Tibial nerve (tissue), 4 donors: ENCODE data around the gene MAGEA2B. TPM values are rescaled to one million over a fixed set of nuclear protein-coding genes. Genes with fewer than 3 reads are reported as not detected.
"Not testable (repeated sequence)": the region's sequence is repeated elsewhere in the genome, so short reads cannot be mapped to it uniquely, and the experiment has no call there.

Experiments
- DNase-seq, 2 donors: peaks; one replicate each; pipeline ENCODE4 v3.0.0-alpha.2; 2019; ENCODE audit warnings: low spot score in 2 of 2
- H3K27ac ChIP-seq, 4 donors: fragments of 200-600 bp; sonication (generic) in 3 of 4; one replicate each; pipeline ENCODE4 v1.5.1; 2017 to 2019; ENCODE audit warnings: mild to moderate bottlenecking in 1 of 4
- H3K27me3 ChIP-seq, 2 donors: fragments of 200-600 bp; sonication (generic) in 1 of 2; one replicate each; pipeline versions ENCODE4 v1.5.1 to v1.6.0; 2017 to 2019
- H3K36me3 ChIP-seq, 3 donors: fragments of 200-600 bp; sonication (generic); one replicate each; pipeline ENCODE4 v1.5.1; 2018 to 2019
- H3K4me1 ChIP-seq, 4 donors: fragments of 200-600 bp; sonication (generic) in 3 of 4; one replicate each; pipeline ENCODE4 v1.5.1; 2017 to 2019
- H3K4me3 ChIP-seq, 4 donors: fragments of 200-600 bp; sonication (generic) in 3 of 4; one replicate each; pipeline ENCODE4 v1.5.1; 2017 to 2019; ENCODE audit warnings: mild to moderate bottlenecking in 1 of 4, moderate library complexity in 1 of 4
- H3K9me3 ChIP-seq, 4 donors: fragments of 200-600 bp; sonication (generic) in 3 of 4; one replicate each; pipeline ENCODE4 v1.5.1; 2017 to 2019
- CTCF ChIP-seq, 5 experiments: fragments of 200-600 bp in 3 of 5; fragments of 450-650 bp in 2 of 5; sonication (generic) in 3 of 5; IDR thresholded peaks; one replicate each; pipeline ENCODE4 v1.5.1; 2016 to 2019; ENCODE audit warnings: antibody characterized with exemption in 5 of 5, mild to moderate bottlenecking in 3 of 5, moderate library complexity in 2 of 5
- EP300 ChIP-seq, 2 donors: sonication (generic); formaldehyde crosslinking; IDR thresholded peaks; one replicate each; pipeline ENCODE4 v1.6.1; 2017; ENCODE audit warnings: antibody characterized with exemption in 2 of 2, mild to moderate bottlenecking in 1 of 2
- POLR2A ChIP-seq, 2 donors: fragments of 450-650 bp; IDR thresholded peaks; one replicate each; pipeline ENCODE4 v1.6.1; 2017; ENCODE audit warnings: antibody characterized with exemption in 2 of 2, mild to moderate bottlenecking in 2 of 2, moderate library complexity in 2 of 2
- whole genome bisulfite sequencing, 2 donors: methylation state at CpG; one replicate each; pipeline ENCODE4 v1.1.5; 2018; 5-methylcytosine and 5-hydroxymethylcytosine counted together
- total RNA-seq, 4 donors: library from RNA; depleted of rRNA; stranded (reverse); fragments of >200 nt; gene quantifications; one replicate each; pipeline ENCODE4 v1.1.0, GENCODE V29; 2016

The MAGEA2B gene
- total RNA-seq, 4 donors from 2014 or later: not detected

GRCh38 chrX:152725409-152725808 is 11.0 kb downstream of the MAGEA2B start:
- Histone ChIP-seq H3K27ac (no peak overlapping the region), H3K36me3 (no peaks in the 10 kb centered on the region), H3K9me3 (no peaks in the 10 kb centered on the region), H3K27me3 (no peaks in the 10 kb centered on the region), H3K4me1 (no peaks in the 10 kb centered on the region), H3K4me3 (no peak overlapping the region)
- DNase-seq: no peak
- TF ChIP-seq POLR2A (IDR thresholded peaks at IDR 0.05) (no peak), CTCF (IDR thresholded peaks at IDR 0.05) (no peak), EP300 (IDR thresholded peaks at IDR 0.05) (no peak)
- WGBS, 2 donors: 66 to 79% methylated on average over 7 of the region's 7 CpGs

GRCh38 chrX:152733261-152733975 is 19.0 kb downstream of the MAGEA2B start, which contains the start of the genes CSAG1 and MAGEA12:
CSAG1 (minus strand) TSS chrX:152733721; CDS start chrX:152732460, 1,261 bp downstream.
MAGEA12 (plus strand) TSS chrX:152733757; CDS start chrX:152736162, 2,405 bp downstream.
- DNase-seq: no peak
- TF ChIP-seq CTCF (IDR thresholded peaks at IDR 0.05): no peak
- no peak for TF ChIP-seq EP300 (IDR thresholded peaks at IDR 0.05)
- TF ChIP-seq POLR2A (IDR thresholded peaks at IDR 0.05): no peak
- Histone ChIP-seq H3K9me3 (no peaks in the 10 kb centered on the region), H3K27me3 (no peaks in the 10 kb centered on the region), H3K36me3 (no peaks in the 10 kb centered on the region), H3K27ac (no peak within 1 kb of the TSS), H3K4me3 (no peak within 1 kb of the TSS), H3K4me1 (no peaks in the 10 kb centered on the region)
- WGBS, 2 donors: 83 to 90% methylated on average over 8 to 17 of the region's 21 CpGs

GRCh38 chrX:152734143-152734858 is 19.9 kb downstream of the MAGEA2B start:
- not testable (repeated sequence) for H3K36me3 ChIP-seq, H3K4me3 ChIP-seq, H3K9me3 ChIP-seq, H3K27me3 ChIP-seq, H3K4me1 ChIP-seq, DNase-seq, H3K27ac ChIP-seq
- WGBS, 2 donors: 92% methylated on average over 5 to 20 of the region's 22 CpGs

GRCh38 chrX:152735101-152735500 is 20.7 kb downstream of the MAGEA2B start:
- no peak for DNase-seq
- Histone ChIP-seq H3K27ac (no peak overlapping the region), H3K36me3 (no peaks in the 10 kb centered on the region), H3K4me3 (no peak overlapping the region), H3K4me1 (no peaks in the 10 kb centered on the region), H3K9me3 (no peaks in the 10 kb centered on the region), H3K27me3 (no peaks in the 10 kb centered on the region)
- WGBS, 2 donors: 71% methylated on average over 2 of the region's 2 CpGs; no CpG with 5 or more reads in 1 of the 2 donors
- TF ChIP-seq POLR2A (IDR thresholded peaks at IDR 0.05): no peak
- no peak for TF ChIP-seq EP300 (IDR thresholded peaks at IDR 0.05)
- TF ChIP-seq CTCF (IDR thresholded peaks at IDR 0.05): no peak

- Histone ChIP-seq H3K27ac (no peak overlapping the region), H3K4me1 (no peaks in the 10 kb centered on the region), H3K9me3 (no peaks in the 10 kb centered on the region), H3K27me3 (no peaks in the 10 kb centered on the region), H3K4me3 (no peak overlapping the region), H3K36me3 (no peaks in the 10 kb centered on the region)
- no peak for DNase-seq
- TF ChIP-seq POLR2A (IDR thresholded peaks at IDR 0.05) (no peak), CTCF (IDR thresholded peaks at IDR 0.05) (no peak), EP300 (IDR thresholded peaks at IDR 0.05) (no peak)
- 85% methylated on average over 11 of the region's 12 CpGs; no CpG with 5 or more reads in 1 of the 2 donors for WGBS, 2 donors
Observed at GRCh38 chrX:152735860-152736511, 21.6 kb downstream of the MAGEA2B start.

GRCh38 chrX:152736528-152736927 is 22.1 kb downstream of the MAGEA2B start:
- 77 to 85% methylated on average over 10 to 12 of the region's 12 CpGs for WGBS, 2 donors
- DNase-seq, H3K27ac ChIP-seq, H3K27me3 ChIP-seq, H3K9me3 ChIP-seq, H3K4me1 ChIP-seq, H3K36me3 ChIP-seq, H3K4me3 ChIP-seq: not testable (repeated sequence)
